GM12874 (cell line): ENCODE results near the gene NPHP3.
A peak's percentile ranks its signal among the peaks of the same experiment; 100 is the strongest.

Experiments used
- CTCF ChIP-seq: IDR thresholded peaks from 2 replicates; pipeline ENCODE4 v1.5.1; 2011; ENCODE audit warnings: low read depth, mild to moderate bottlenecking, control low read depth, low read length, moderate library complexity; ENCODE audit not compliant: insufficient read depth

The NPHP3 gene

GRCh38 chr3:132641837-132642538 lies 80.2 kb downstream of the NPHP3 start:
- TF ChIP-seq CTCF, result peak; percentile 42

- TF ChIP-seq CTCF, result no peak
Measured at GRCh38 chr3:132638706-132639105, 83.5 kb downstream of the NPHP3 start.

GRCh38 chr3:132637590-132637989 lies 84.6 kb downstream of the NPHP3 start:
- TF ChIP-seq CTCF, result no peak

GRCh38 chr3:132635052-132635451 lies 87.2 kb downstream of the NPHP3 start:
- no peak for TF ChIP-seq CTCF
